OCI-LY1 (cell line): ENCODE results near the gene GID8.

Experiments used
- CTCF ChIP-seq: fragments of 200-600 bp; sonication (generic), shearing (Covaris generic); IDR thresholded peaks from 2 replicates; pipeline ENCODE4 v1.5.1; 2017; ENCODE audit warnings: mild to moderate bottlenecking, antibody characterized with exemption, low read length, moderate library complexity, mixed read lengths
- EZH2 ChIP-seq: fragments of 200-600 bp; sonication (generic), shearing (Covaris generic); IDR thresholded peaks from 2 replicates; pipeline ENCODE4 v1.8.0; 2017; ENCODE audit warnings: borderline replicate concordance, mixed run types, mild to moderate bottlenecking, antibody characterized with exemption, low read length, moderate library complexity, mixed read lengths

GRCh38 chr20:62982124-62983075 lies 44.5 kb downstream of the GID8 start:
- TF ChIP-seq CTCF, result no peak
- no peak for TF ChIP-seq EZH2
